H9 (cell line): ENCODE data around the gene FAT2. TPM values are rescaled to one million over a fixed set of nuclear protein-coding genes. Genes with fewer than 3 reads are reported as not detected.

ENCODE experiments used
- DNase-seq: peaks from one replicate; pipeline ENCODE4 v3.0.0-alpha.2; 2017
- H2AFZ ChIP-seq: one replicate; pipeline ENCODE4 v1.6.1; 2013; ENCODE audit warnings: mild to moderate bottlenecking, low read length, control low read depth, moderate library complexity
- H2AK5ac ChIP-seq: 2 replicates; pipeline ENCODE4 v1.6.1; 2013; ENCODE audit warnings: low read length, control low read depth, mixed read lengths; ENCODE audit not compliant: insufficient read length
- H2BK120ac ChIP-seq: one replicate; pipeline ENCODE4 v1.6.1; 2013; ENCODE audit warnings: low read depth, mild to moderate bottlenecking, low read length, control low read depth, inconsistent platforms; ENCODE audit not compliant: poor library complexity, severe bottlenecking
- H2BK12ac ChIP-seq: 2 replicates; pipeline ENCODE4 v1.6.1; 2013; ENCODE audit warnings: low read length, control low read depth, mixed read lengths, low read depth; ENCODE audit not compliant: insufficient read length
- H2BK15ac ChIP-seq: 2 replicates; pipeline ENCODE4 v1.6.1; 2013; ENCODE audit warnings: low read depth, low read length, control low read depth
- H2BK20ac ChIP-seq: one replicate; pipeline ENCODE4 v1.6.1; 2013; ENCODE audit warnings: low read depth, mild to moderate bottlenecking, low read length, control low read depth, inconsistent platforms; ENCODE audit not compliant: poor library complexity, severe bottlenecking
- H2BK5ac ChIP-seq: 2 replicates; pipeline ENCODE4 v1.6.1; 2013; ENCODE audit warnings: low read length, control low read depth, mixed read lengths; ENCODE audit not compliant: insufficient read length
- H3K14ac ChIP-seq: 2 replicates; pipeline ENCODE4 v1.6.1; 2013; ENCODE audit warnings: low read length, control low read depth; ENCODE audit not compliant: insufficient read depth
- H3K18ac ChIP-seq: 2 replicates; pipeline ENCODE4 v1.6.1; 2013; ENCODE audit warnings: low read depth, mild to moderate bottlenecking, mixed read lengths, low read length, control low read depth; ENCODE audit not compliant: insufficient read length
- H3K23ac ChIP-seq: 2 replicates; pipeline ENCODE4 v1.6.1; 2013; ENCODE audit warnings: low read length, control low read depth, mixed read lengths, low read depth; ENCODE audit not compliant: insufficient read length
- H3K23me2 ChIP-seq: 2 replicates; pipeline ENCODE4 v1.6.1; 2013; ENCODE audit warnings: low read depth, mild to moderate bottlenecking, mixed read lengths, low read length, control low read depth; ENCODE audit not compliant: insufficient read length, poor library complexity, severe bottlenecking
- H3K27ac ChIP-seq: 2 replicates; pipeline ENCODE4 v1.5.1; 2013; ENCODE audit warnings: low read length, control low read depth, mixed read lengths, low read depth; ENCODE audit not compliant: insufficient read length
- H3K27me3 ChIP-seq: 2 replicates; pipeline ENCODE4 v1.6.1; 2013; ENCODE audit warnings: low read length, control low read depth, inconsistent platforms; ENCODE audit not compliant: insufficient read depth
- H3K4ac ChIP-seq: 2 replicates; pipeline ENCODE4 v1.6.1; 2013; ENCODE audit warnings: low read depth, mild to moderate bottlenecking, control low read depth, inconsistent platforms, low read length, moderate library complexity
- H3K4me1 ChIP-seq: 2 replicates; pipeline ENCODE4 v1.6.1; 2013; ENCODE audit warnings: low read length, control low read depth, inconsistent platforms; ENCODE audit not compliant: insufficient read depth
- H3K4me2 ChIP-seq: 2 replicates; pipeline ENCODE4 v1.6.1; 2013; ENCODE audit warnings: low read length, control low read depth, mixed read lengths; ENCODE audit not compliant: insufficient read length, insufficient read depth
- H3K56ac ChIP-seq: 2 replicates; pipeline ENCODE4 v1.6.1; 2013; ENCODE audit warnings: low read depth, mild to moderate bottlenecking, mixed read lengths, low read length, control low read depth; ENCODE audit not compliant: insufficient read length
- H3K79me1 ChIP-seq: 2 replicates; pipeline ENCODE4 v1.6.1; 2013; ENCODE audit warnings: low read depth, mild to moderate bottlenecking, moderate library complexity, low read length, control low read depth, inconsistent platforms; ENCODE audit not compliant: insufficient read depth, poor library complexity, severe bottlenecking
- H3K79me2 ChIP-seq: 2 replicates; pipeline ENCODE4 v1.6.1; 2013; ENCODE audit warnings: low read length, control low read depth, inconsistent platforms; ENCODE audit not compliant: insufficient read depth
- H3K9ac ChIP-seq: 2 replicates; pipeline ENCODE4 v1.6.1; 2013; ENCODE audit warnings: low read length, control low read depth, mixed read lengths; ENCODE audit not compliant: insufficient read length; ENCODE audit errors: extremely low read depth
- H3K9me3 ChIP-seq: one replicate; pipeline ENCODE4 v1.6.1; 2013; ENCODE audit warnings: low read depth, low read length, inconsistent platforms; ENCODE audit not compliant: control insufficient read depth
- H3T11ph ChIP-seq: one replicate; pipeline ENCODE4 v1.6.1; 2013; ENCODE audit warnings: mild to moderate bottlenecking, low read length, control low read depth, inconsistent platforms
- H4K20me1 ChIP-seq: one replicate; pipeline ENCODE4 v1.6.1; 2013; ENCODE audit not compliant: control insufficient read depth, insufficient read length, insufficient read depth
- H4K5ac ChIP-seq: 2 replicates; pipeline ENCODE4 v1.6.1; 2013; ENCODE audit warnings: low read depth, mild to moderate bottlenecking, mixed read lengths, low read length, control low read depth; ENCODE audit not compliant: insufficient read length
- H4K8ac ChIP-seq: replicated peaks from 2 replicates; pipeline ENCODE4 v1.6.1; 2013; ENCODE audit warnings: low read length, control low read depth, mixed read lengths, low read depth; ENCODE audit not compliant: insufficient read length
- H4K91ac ChIP-seq: 2 replicates; pipeline ENCODE4 v1.6.1; 2013; ENCODE audit warnings: low read depth, mild to moderate bottlenecking, moderate library complexity, mixed read lengths, low read length, control low read depth; ENCODE audit not compliant: insufficient read length
- H3K27ac Mint-ChIP-seq, 3 experiments: 2 replicates in 2 of 3; 3 replicates in 1 of 3; pipeline ENCODE4 v1.8.0; 2020 to 2021; ENCODE audit warnings: mixed read lengths in 3 of 3, mild to moderate bottlenecking in 1 of 3, moderate library complexity in 1 of 3
- H3K27me3 Mint-ChIP-seq: 2 replicates; pipeline ENCODE4 v1.8.0; 2021; ENCODE audit warnings: low read depth, mild to moderate bottlenecking, moderate library complexity, mixed read lengths
- H3K36me3 Mint-ChIP-seq, 3 experiments: 2 replicates in 2 of 3; 3 replicates in 1 of 3; pipeline ENCODE4 v1.8.0; 2020 to 2021; ENCODE audit warnings: low read depth in 3 of 3, mixed read lengths in 3 of 3; ENCODE audit not compliant: insufficient read depth in 1 of 3
- H3K4me1 Mint-ChIP-seq, 2 experiments: 2 replicates each; pipeline ENCODE4 v1.8.0; 2020; ENCODE audit warnings: mixed read lengths in 2 of 2
- H3K4me3 Mint-ChIP-seq, 2 experiments: 2 replicates in 1 of 2; 3 replicates in 1 of 2; pipeline ENCODE4 v1.8.0; 2020 to 2021; ENCODE audit warnings: mild to moderate bottlenecking in 2 of 2, mixed read lengths in 2 of 2, moderate library complexity in 1 of 2
- H3K9me3 Mint-ChIP-seq, 2 experiments: 2 replicates in 1 of 2; 3 replicates in 1 of 2; pipeline ENCODE4 v1.8.0; 2020; ENCODE audit warnings: mild to moderate bottlenecking in 2 of 2, mixed read lengths in 2 of 2, moderate library complexity in 1 of 2
- CTCF ChIP-seq: fragments of 200-600 bp; sonication (generic); conservative IDR thresholded peaks from 3 replicates; pipeline ENCODE4 v1.8.0; 2021; ENCODE audit warnings: antibody characterized with exemption, mild to moderate bottlenecking
- total RNA-seq: library from RNA; stranded (reverse); gene quantifications from 2 replicates; pipeline ENCODE4 v1.2.1, GENCODE V29; 2021

Gene FAT2
- total RNA-seq, 1 experiment from 2014 or later = 0.15 TPM

- no peak for DNase-seq
- Histone ChIP-seq H3T11ph (no peak overlapping the region), H2BK5ac (no peak overlapping the region), H2BK120ac (no peak overlapping the region), H3K4me1 (no peaks in the 10 kb centered on the region), H4K8ac (no peak overlapping the region), H3K9ac (no peak overlapping the region), H3K4me2 (no peak overlapping the region), H2AK5ac (no peak overlapping the region), H3K79me2 (no peaks in the 10 kb centered on the region), H2BK20ac (no peak overlapping the region), H3K9me3 (no peaks in the 10 kb centered on the region), H3K14ac (no peak overlapping the region), H4K91ac (no peak overlapping the region), H3K56ac (no peak overlapping the region), H3K23ac (no peak overlapping the region), H2AFZ (no peak overlapping the region), H3K79me1 (no peaks in the 10 kb centered on the region), H3K18ac (no peak overlapping the region), H4K20me1 (no peaks in the 10 kb centered on the region), H2BK12ac (no peak overlapping the region), H3K23me2 (no peaks in the 10 kb centered on the region), H3K27me3 (no peaks in the 10 kb centered on the region), H3K4ac (no peak overlapping the region), H4K5ac (no peak overlapping the region), H2BK15ac (no peak overlapping the region), H3K27ac (no peak overlapping the region)
- peaks cover 8% of the 10 kb centered on the region for H3K27me3 Mint-ChIP-seq
- H3K4me1 Mint-ChIP-seq = peaks cover 3 to 5% of the 10 kb centered on the region in 2 experiments; a peak in 2 of 4 replicates
- no peaks in the 10 kb centered on the region; a peak in 2 of 7 replicates for H3K36me3 Mint-ChIP-seq
- H3K4me3 Mint-ChIP-seq = no peak overlapping the region
- no peak overlapping the region for H3K27ac Mint-ChIP-seq
- H3K9me3 Mint-ChIP-seq = no peaks in the 10 kb centered on the region
- TF ChIP-seq CTCF = no peak
These were observed 17.4 kb upstream of the FAT2 start for GRCh38 chr5:151608522-151608921.
